MM.1S (cell line): Measurements from ENCODE around the gene LMBR1L.

Experiments
- DNase-seq: peaks from one replicate; pipeline ENCODE4 v3.0.0-alpha.2; 2015
- H2AFZ ChIP-seq: fragments of 300-600 bp; sonication (generic); 2 replicates; pipeline ENCODE4 v1.6.0; 2016; ENCODE audit warnings: antibody characterized with exemption, low read length
- H3F3A ChIP-seq: fragments of 300-600 bp; sonication (generic); 2 replicates; pipeline ENCODE4 v1.6.1; 2016; ENCODE audit warnings: mild to moderate bottlenecking, antibody characterized with exemption, low read length, moderate library complexity, mixed read lengths; ENCODE audit not compliant: insufficient read depth
- H3K27ac ChIP-seq: fragments of 300-600 bp; sonication (generic); 2 replicates; pipeline ENCODE4 v1.5.1; 2016; ENCODE audit warnings: mild to moderate bottlenecking, low read length
- H3K27me3 ChIP-seq: fragments of 300-600 bp; sonication (generic); replicated peaks from 2 replicates; pipeline ENCODE4 v1.6.0; 2016; ENCODE audit warnings: low read length; ENCODE audit not compliant: insufficient read depth
- H3K36me3 ChIP-seq: fragments of 300-600 bp; sonication (generic); replicated peaks from 2 replicates; pipeline ENCODE4 v1.6.1; 2016; ENCODE audit warnings: mild to moderate bottlenecking, low read length, mixed read lengths; ENCODE audit not compliant: insufficient read depth
- H3K4me1 ChIP-seq: fragments of 300-600 bp; sonication (generic); 2 replicates; pipeline ENCODE4 v1.6.1; 2016; ENCODE audit warnings: low read length, mixed read lengths
- H3K4me2 ChIP-seq: fragments of 300-600 bp; sonication (generic); 2 replicates; pipeline ENCODE4 v1.6.0; 2016; ENCODE audit warnings: low read depth, low read length
- H3K4me3 ChIP-seq: fragments of 300-600 bp; sonication (generic); 2 replicates; pipeline ENCODE4 v1.5.1; 2016; ENCODE audit warnings: low read length, mixed read lengths
- H3K79me2 ChIP-seq: fragments of 300-600 bp; sonication (generic); 2 replicates; pipeline ENCODE4 v1.6.1; 2016; ENCODE audit warnings: mixed run types, low read length, mixed read lengths
- H3K9ac ChIP-seq: fragments of 300-600 bp; sonication (generic); 2 replicates; pipeline ENCODE4 v1.6.1; 2016; ENCODE audit warnings: low read length, mixed read lengths
- H3K9me2 ChIP-seq: fragments of 300-600 bp; sonication (generic); replicated peaks from 2 replicates; pipeline ENCODE4 v1.6.1; 2016; ENCODE audit warnings: mild to moderate bottlenecking, low read length, mixed read lengths; ENCODE audit not compliant: insufficient read depth
- H3K9me3 ChIP-seq: fragments of 300-600 bp; sonication (generic); replicated peaks from 2 replicates; pipeline ENCODE4 v1.6.1; 2016; ENCODE audit warnings: mild to moderate bottlenecking, low read length, mixed read lengths; ENCODE audit not compliant: insufficient read depth
- H4K20me1 ChIP-seq: fragments of 300-600 bp; sonication (generic); 2 replicates; pipeline ENCODE4 v1.6.1; 2016; ENCODE audit warnings: mild to moderate bottlenecking, low read length, moderate library complexity, mixed read lengths; ENCODE audit not compliant: insufficient read depth
- CTCF ChIP-seq: fragments of 300-600 bp; sonication (generic); IDR thresholded peaks from 2 replicates; pipeline ENCODE4 v1.5.1; 2016; ENCODE audit warnings: antibody characterized with exemption, low read length, mixed read lengths
- EZH2 ChIP-seq: fragments of 300-600 bp; sonication (generic); optimal IDR thresholded peaks from 2 replicates; pipeline ENCODE3; 2017; ENCODE audit warnings: low read depth, mild to moderate bottlenecking, antibody characterized with exemption, low read length, mixed read lengths
- EZH2phosphoT487 ChIP-seq: fragments of 300-600 bp; sonication (generic); IDR thresholded peaks from 2 replicates; pipeline ENCODE4 v1.6.1; 2018; ENCODE audit warnings: antibody characterized with exemption, low read length

The LMBR1L gene

GRCh38 chr12:49091056-49091835, 19.4 kb downstream of the LMBR1L start:
- Histone ChIP-seq H3K4me2 (peak overlapping the region; percentile 64; the same call in 1 of the 2 replicates), H3K9me2 (no peaks in the 10 kb centered on the region), H3F3A (no peaks in the 10 kb centered on the region), H4K20me1 (no peaks in the 10 kb centered on the region), H3K36me3 (no peaks in the 10 kb centered on the region), H2AFZ (no peak overlapping the region), H3K9me3 (no peaks in the 10 kb centered on the region), H3K27ac (no peak overlapping the region), H3K4me1 (peaks cover 5% of the 10 kb centered on the region), H3K79me2 (no peaks in the 10 kb centered on the region), H3K27me3 (peaks cover 70% of the 10 kb centered on the region), H3K9ac (no peak overlapping the region), H3K4me3 (no peak overlapping the region)
- no peak for DNase-seq
- TF ChIP-seq EZH2phosphoT487 = no peak
- no peak for TF ChIP-seq CTCF
- TF ChIP-seq EZH2 = no peak

- Histone ChIP-seq H3K27ac (no peak overlapping the region), H3K36me3 (no peaks in the 10 kb centered on the region), H3K9me3 (no peaks in the 10 kb centered on the region), H3K79me2 (no peaks in the 10 kb centered on the region), H3K4me2 (peak overlapping the region; percentile 88), H2AFZ (no peak overlapping the region), H3K9ac (no peak overlapping the region), H3F3A (no peaks in the 10 kb centered on the region), H3K4me1 (peaks cover 5% of the 10 kb centered on the region), H4K20me1 (no peaks in the 10 kb centered on the region), H3K27me3 (peaks cover 68% of the 10 kb centered on the region), H3K9me2 (no peaks in the 10 kb centered on the region), H3K4me3 (peak overlapping the region; percentile 38)
- DNase-seq = peak; percentile 28
- TF ChIP-seq CTCF = peak; percentile 33
- no peak for TF ChIP-seq EZH2
Observed at GRCh38 chr12:49089821-49090773, 20.6 kb downstream of the LMBR1L start.

GRCh38 chr12:49088932-49089330, 21.7 kb downstream of the LMBR1L start:
- Histone ChIP-seq H2AFZ (no peak overlapping the region), H3F3A (no peaks in the 10 kb centered on the region), H3K27me3 (peaks cover 56% of the 10 kb centered on the region), H3K36me3 (no peaks in the 10 kb centered on the region), H3K9me3 (no peaks in the 10 kb centered on the region), H3K9ac (no peak overlapping the region), H3K79me2 (no peaks in the 10 kb centered on the region), H3K9me2 (no peaks in the 10 kb centered on the region), H3K27ac (no peak overlapping the region), H3K4me2 (0 out of 2 replicates have a peak overlapping the region, but pooled peaks have one; percentile 69), H3K4me3 (no peak overlapping the region), H3K4me1 (peaks cover 5% of the 10 kb centered on the region), H4K20me1 (no peaks in the 10 kb centered on the region)
- no peak for TF ChIP-seq EZH2
- TF ChIP-seq EZH2phosphoT487 = no peak
- TF ChIP-seq CTCF = no peak
- no peak for DNase-seq
